Activated T-cell treated with anti-CD3 and anti-CD28 coated beads, Interleukin-2, amount 50 U/mL, for 48 hours (primary cell): Measurements from ENCODE around the gene TNRC6C.

Experiments
- DNase-seq, 2 experiments: peaks; one replicate each; pipeline ENCODE4 v3.0.0-alpha.2; 2020

TNRC6C gene

GRCh38 chr17:78140169-78141051, 181.9 kb downstream of the TNRC6C start:
- peak; percentile 99 for DNase-seq

- DNase-seq = no peak
Observed at GRCh38 chr17:78141437-78142118, 183.1 kb downstream of the TNRC6C start.

GRCh38 chr17:78142119-78142861, 183.8 kb downstream of the TNRC6C start:
- DNase-seq = no peak

DNA sequence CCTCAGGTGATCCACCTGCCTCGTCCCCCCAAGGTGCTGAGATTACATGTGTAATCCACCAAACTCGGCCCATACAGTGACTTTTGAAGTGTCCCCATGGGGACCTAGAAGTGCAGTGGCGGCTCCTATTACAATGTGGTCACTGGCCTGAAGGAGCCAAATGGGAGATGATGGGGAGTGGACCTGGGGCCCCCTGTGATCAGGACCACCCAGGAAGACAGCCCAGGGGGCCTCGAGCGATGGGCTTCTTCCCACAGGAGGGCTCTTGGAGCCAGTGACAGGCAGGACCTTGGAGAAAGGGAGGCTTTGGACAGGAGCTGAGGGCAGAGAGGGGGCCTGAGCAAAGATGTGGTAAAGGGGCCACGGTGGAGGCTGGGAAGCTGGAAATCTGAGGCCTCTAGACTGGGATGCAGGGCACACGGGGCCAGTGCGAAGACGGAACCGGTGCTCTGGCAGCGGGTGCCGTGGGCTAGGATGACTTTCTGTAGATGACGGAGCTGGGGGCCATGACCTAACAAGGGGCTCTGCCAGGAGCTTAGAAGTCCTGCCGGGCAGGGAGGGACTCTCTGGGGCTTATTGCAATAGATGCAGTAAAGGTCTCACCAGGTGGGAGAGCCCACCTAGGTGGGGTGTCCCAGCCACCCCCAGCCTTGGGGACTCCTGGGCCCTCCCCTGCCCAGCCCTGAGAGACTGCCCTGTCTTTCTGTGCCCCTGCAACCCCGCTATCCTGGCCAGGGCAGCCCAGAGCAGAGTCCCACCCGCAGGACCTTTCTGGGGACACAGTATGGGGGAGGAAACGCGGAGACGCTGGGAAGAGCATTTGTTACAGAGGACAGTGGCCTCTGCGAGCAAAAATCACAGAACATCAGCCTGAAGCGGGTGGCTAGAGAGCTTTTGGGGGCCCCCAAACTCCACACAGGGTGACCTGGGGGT, 185.0 kb downstream of the TNRC6C start:
- DNase-seq = no peak

DNA sequence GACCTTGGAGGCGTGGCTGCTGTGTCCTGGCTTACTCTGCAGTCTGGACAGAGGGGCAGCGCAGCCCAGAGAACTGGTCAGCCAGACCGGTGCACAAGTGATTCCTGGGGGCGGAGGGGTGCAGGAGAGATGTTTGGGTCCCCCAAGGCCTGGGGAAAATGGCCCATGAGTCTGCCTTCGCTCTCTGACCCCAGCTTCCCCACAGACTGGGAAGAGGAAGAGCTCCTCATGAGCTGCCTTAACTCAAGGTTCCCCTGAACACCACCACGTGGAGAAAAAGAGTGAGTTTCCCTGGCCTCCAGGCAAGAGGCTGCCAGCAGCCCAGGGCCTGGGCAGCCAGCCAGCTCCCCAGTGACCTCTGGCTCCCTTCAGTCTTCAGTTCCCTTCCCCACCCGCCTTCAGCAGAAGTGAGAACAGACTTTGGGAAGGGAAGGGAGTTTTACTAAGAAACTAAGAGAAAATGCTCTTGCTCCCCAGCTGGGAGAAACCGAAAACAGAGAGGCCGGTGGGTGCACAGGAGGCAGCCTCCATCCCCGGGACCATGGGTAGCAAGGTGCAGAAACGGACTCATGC, 185.7 kb downstream of the TNRC6C start:
- DNase-seq = no peak

- DNase-seq = no peak
Observed at GRCh38 chr17:78144736-78145641, 186.5 kb downstream of the TNRC6C start.

DNA sequence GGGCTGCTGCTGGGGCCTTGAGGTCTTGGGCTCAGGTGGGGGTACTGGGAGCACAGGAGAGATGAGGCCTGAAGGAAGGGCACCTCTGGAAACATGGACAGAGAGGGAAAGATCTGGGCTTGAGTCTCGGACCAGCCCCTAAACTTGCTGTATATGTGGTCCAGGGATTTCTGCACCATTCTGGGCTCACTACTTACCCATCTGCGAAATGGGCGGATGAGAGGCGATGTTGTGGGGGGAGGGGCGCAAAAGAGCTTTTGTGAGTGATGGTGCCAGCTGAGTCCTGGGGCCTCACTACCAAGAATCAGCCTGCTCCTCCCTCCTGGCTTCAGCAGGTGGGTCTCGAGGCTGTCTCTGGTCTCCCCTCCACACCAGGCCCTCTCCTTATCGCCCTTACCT, 188.0 kb downstream of the TNRC6C start:
- no peak for DNase-seq

DNA sequence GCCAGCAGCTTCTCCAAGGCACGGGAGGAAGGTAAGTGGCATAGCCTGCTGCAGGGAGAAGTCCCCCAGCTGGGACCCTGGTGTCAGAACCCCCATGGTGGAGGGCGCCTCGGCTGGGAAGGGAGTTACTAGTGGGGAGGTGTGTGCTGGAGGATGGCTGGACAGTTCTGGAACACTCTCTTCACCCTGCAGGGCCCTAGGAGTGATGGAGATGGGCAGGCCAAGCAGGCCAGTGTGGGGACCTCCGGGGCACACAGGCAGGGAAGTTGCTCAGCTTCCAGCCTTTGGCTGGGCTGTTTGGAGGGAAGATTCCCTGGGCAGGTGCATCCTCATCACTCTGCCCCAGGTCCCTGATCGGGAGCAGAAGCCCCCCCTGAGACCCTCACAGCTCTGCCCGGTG, 188.4 kb downstream of the TNRC6C start:
- DNase-seq = no peak

DNA sequence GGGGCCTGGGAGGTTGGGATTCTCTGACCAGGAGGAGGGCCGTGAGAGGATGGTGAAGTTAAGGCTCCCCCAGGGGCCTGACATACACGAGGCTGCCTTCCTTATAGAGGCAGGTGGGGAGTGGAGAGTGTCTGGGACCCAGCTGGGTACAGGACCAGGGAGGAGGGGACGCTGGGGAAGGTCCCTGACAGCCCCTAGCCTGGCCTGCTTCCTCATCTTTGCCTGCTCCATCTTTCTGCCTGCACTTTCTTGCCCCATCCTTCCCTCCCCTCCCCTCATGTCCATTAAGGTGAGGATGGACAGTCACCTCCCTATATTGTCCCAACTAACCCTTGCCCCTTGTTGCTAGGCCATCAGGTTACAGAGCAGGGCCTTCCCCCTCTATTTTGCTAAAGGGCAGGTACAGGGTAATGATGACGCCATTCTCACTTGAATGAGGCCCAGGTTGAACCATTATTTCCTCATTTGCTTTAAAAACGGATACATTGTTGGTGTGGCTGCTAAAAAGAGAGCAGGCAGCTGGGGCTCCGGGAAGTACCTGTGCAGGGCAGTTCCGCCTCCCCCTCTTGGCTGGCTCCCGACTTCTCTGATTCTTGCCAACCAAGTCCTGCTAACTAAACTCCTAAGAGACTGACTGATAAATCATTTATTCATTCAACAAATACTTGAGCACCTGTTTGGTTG, 189.0 kb downstream of the TNRC6C start:
- no peak for DNase-seq

- DNase-seq = no peak
Observed at GRCh38 chr17:78148286-78149016, 189.9 kb downstream of the TNRC6C start.

DNA sequence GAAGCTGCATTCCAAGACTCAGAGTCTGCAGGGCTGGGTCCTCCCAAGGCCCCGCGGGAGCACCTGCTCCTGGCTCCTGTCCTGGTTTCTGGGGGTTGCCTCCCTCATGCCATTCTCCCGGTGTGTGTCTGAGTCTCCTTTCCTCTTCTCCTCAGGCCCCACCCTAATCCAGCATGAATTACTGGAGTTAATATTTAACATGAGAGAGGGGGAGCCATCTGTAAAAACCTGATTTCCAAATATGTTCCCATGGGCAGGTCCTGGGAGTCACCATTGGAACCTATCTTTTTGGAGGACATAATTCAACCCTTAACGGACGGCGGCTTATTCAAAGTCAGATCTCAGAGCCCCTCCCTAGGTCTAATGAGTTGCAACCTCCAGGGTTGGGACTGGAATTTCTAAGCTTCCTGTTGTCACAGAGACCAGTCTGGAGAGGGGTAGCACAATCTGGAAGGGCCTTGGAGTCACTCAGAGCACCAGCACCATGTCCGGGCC, 193.1 kb downstream of the TNRC6C start:
- no peak for DNase-seq

GRCh38 chr17:78154903-78155811, 196.7 kb downstream of the TNRC6C start:
- DNase-seq = no peak
